Kidney epithelial cell (primary cell): Measurements from ENCODE around the gene ESPNL. TPM values are rescaled to one million over a fixed set of nuclear protein-coding genes. Genes with fewer than 3 reads are reported as not detected.
"Not testable (repeated sequence)": the region's sequence is repeated elsewhere in the genome, so short reads cannot be mapped to it uniquely, and the experiment has no call there.

ENCODE experiments used
- DNase-seq: peaks from one replicate; pipeline ENCODE4 v3.0.0-alpha.2; 2010; ENCODE audit warnings: low read depth
- H3K27me3 ChIP-seq: 2 replicates; pipeline ENCODE4 v1.6.0; 2011; ENCODE audit warnings: low read length; ENCODE audit not compliant: control insufficient read depth, insufficient read depth
- H3K36me3 ChIP-seq: 2 replicates; pipeline ENCODE4 v1.5.1; 2011; ENCODE audit warnings: low read length; ENCODE audit not compliant: control insufficient read depth, insufficient read depth
- H3K4me3 ChIP-seq: 2 replicates; pipeline ENCODE4 v1.5.1; 2011; ENCODE audit warnings: low read depth, mild to moderate bottlenecking, control low read depth, low read length
- total RNA-seq: library from RNA; depleted of rRNA; stranded (reverse); fragments of >200 nt; gene quantifications from 2 replicates; pipeline ENCODE4 v1.2.3, GENCODE V29; 2015
- TF ChIP-seq, protein P1 (sequence below): IDR thresholded peaks from 2 replicates; pipeline ENCODE4 v1.5.1; 2011; ENCODE audit warnings: mild to moderate bottlenecking, moderate library complexity, low read length, control low read depth, inconsistent platforms; ENCODE audit not compliant: insufficient read depth, poor library complexity, severe bottlenecking

ESPNL gene
- total RNA-seq, 1 donor from 2014 or later, result 3.8 TPM

DNA sequence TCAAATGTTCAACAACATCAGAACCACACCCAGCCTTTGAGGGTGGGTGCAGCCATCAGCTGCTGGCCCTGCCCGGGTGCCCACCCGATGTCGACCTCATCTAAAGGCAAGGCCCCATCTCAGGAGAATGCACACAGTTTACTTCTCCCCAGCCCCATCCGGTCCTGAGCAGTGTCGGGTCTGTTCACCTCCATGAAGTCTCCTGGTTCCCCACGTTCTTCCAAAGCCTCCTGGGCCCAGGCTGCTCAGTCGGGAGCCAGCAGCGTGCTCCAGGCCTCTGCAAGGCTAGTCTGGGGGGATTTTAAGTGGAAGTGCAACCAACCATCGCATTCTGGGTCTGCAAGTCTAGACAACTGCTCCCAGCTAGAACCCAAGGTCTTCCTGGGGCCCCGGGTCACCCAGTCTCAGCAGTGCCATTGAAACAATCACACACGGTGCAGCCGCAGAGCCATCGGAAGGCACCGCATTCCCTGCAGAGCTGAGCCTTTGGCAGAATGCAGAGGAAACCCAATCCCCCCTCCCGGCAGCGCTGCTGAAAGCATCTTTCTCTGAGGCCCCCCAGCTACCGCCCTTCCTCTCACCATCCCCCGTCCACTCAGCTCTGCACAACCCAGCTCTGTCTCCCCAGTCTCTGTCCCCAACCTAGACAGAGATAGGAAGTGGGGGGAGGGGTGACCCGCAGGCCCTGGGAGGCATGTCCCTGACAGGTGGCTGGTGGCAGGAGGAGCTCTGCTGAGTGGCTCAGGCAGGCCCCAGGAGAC lies 8.5 kb downstream of the ESPNL start:
- no peak overlapping the region for H3K4me3 ChIP-seq
- H3K27me3 ChIP-seq, result peaks cover 8% of the 10 kb centered on the region
- H3K36me3 ChIP-seq, result no peaks in the 10 kb centered on the region
- TF ChIP-seq, protein P1, sequence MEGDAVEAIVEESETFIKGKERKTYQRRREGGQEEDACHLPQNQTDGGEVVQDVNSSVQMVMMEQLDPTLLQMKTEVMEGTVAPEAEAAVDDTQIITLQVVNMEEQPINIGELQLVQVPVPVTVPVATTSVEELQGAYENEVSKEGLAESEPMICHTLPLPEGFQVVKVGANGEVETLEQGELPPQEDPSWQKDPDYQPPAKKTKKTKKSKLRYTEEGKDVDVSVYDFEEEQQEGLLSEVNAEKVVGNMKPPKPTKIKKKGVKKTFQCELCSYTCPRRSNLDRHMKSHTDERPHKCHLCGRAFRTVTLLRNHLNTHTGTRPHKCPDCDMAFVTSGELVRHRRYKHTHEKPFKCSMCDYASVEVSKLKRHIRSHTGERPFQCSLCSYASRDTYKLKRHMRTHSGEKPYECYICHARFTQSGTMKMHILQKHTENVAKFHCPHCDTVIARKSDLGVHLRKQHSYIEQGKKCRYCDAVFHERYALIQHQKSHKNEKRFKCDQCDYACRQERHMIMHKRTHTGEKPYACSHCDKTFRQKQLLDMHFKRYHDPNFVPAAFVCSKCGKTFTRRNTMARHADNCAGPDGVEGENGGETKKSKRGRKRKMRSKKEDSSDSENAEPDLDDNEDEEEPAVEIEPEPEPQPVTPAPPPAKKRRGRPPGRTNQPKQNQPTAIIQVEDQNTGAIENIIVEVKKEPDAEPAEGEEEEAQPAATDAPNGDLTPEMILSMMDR, result no peak
- DNase-seq, result no peak

DNA sequence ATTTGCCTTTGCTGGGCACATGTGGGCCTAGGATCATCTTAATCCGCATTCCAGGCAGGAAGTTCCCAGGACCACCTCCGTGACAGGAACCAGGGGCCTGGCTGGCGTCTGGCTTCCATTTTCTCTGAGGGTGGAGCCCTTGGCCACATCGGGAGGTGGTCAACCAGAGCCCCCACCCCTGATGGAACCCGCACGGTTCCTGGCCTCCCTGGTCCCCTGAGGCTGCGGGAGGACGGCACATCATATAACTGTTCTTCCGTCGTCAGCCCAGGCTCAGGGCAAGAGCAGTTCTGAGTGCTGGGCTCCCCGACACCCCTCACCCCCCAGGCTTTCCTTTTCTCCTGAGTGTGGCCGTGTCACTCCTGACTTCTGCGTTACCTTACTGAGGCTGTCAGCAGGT lies 13.5 kb downstream of the ESPNL start:
- TF ChIP-seq, protein P1, result no peak
- Histone ChIP-seq H3K4me3 (no peak overlapping the region), H3K27me3 (no peaks in the 10 kb centered on the region), H3K36me3 (no peaks in the 10 kb centered on the region)
- DNase-seq, result no peak

DNA sequence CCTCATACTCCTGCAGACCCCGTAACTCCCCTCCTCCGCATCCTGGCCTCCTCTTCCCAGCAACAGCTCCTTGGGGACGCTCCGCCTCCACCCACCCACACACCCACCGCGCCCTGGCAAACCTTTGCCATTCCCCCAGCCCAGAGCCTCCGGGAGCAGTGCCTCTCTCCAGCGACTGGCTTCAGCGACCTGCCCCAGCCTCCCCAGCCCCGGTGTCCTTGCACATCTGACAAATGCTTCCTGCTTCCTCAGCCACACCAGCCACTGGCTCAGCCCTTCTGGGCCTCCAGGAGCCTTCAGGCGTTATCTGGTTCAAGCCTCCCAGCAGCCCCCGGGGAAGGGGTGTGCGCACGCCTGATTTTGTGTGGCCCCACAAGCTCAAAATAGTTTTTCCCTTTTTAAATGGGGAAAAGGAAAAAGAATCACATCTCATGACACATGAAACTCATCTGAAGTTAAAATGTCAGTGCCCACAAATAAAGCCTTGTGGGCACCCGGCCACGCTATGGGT lies 14.2 kb downstream of the ESPNL start:
- H3K36me3 ChIP-seq, result no peaks in the 10 kb centered on the region
- no peak for DNase-seq
- TF ChIP-seq, protein P1, result no peak
- H3K4me3 ChIP-seq, result no peak overlapping the region
- peaks cover 3% of the 10 kb centered on the region for H3K27me3 ChIP-seq

DNA sequence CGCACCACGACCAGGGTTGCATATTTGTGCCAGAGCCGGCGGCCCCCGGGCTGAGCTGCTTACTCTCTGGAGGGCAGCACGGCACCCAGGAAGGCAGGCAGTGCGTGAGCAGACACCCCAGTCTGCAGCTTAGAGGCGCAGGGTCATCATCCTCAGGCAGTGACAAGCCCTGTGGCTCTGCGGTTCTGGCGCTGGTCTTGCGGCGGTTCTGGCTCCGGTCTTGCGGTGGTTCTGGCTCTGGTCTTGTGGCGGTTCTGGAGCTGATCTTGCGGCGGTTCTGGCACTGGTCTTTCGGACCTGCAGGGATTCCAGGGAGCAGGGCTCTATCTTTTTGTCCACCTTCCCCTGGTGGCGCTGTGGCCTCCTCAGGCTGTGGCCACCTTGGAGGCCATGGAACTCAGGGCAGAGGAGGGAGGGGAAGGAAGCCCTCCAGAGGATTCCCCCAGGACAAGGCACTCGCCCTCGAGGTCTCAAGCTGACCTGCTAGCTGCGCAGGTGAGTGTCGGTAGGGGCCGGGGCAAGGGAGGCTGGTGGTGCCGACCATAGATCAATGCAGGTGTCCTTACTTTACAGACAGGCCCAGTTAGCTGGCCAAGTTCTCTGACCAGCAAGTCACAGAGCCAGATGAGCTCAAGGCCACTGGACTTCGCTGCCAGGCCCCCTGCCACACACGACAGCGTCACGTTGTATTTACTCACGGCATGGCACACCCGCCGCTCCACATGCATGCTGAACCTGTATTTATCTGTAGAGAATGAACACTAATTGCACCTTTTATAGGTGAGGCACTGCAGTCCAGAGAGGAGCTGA lies 14.9 kb downstream of the ESPNL start:
- Histone ChIP-seq H3K4me3 (no peak overlapping the region), H3K36me3 (no peaks in the 10 kb centered on the region), H3K27me3 (peaks cover 9% of the 10 kb centered on the region)
- TF ChIP-seq, protein P1, result no peak
- DNase-seq, result no peak

DNA sequence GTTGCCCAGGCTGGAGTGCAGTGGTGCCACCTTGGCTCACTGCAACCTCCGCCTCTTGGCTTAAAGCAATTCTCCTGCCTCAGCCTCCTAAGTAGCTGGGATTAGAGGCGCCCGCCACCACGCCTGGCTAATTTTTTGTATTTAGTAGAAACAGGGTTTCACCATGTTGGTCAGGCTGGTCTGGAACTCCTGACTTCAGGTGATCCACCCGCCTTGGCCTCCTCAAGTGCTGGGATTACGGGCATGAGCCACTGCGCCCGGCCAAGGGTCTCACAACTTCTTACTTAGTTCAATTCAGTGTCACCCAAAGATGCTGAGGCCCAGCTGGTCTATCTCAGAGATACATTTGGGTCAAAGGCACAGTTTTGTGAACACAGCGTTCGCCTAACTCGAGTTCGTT lies 15.6 kb downstream of the ESPNL start:
- not testable (repeated sequence) for DNase-seq, H3K4me3 ChIP-seq, H3K36me3 ChIP-seq
- H3K27me3 ChIP-seq, result peaks cover 15% of the 10 kb centered on the region
